IMR-90 (cell line): Measurements from ENCODE around the gene SERPINB5. TPM values are rescaled to one million over a fixed set of nuclear protein-coding genes. Genes with fewer than 3 reads are reported as not detected.

ENCODE experiments used
- ATAC-seq: fragments of 200-7000 bp; cut with Tn5 transposase; 2 replicates; pipeline ENCODE4 v1.9.1; 2020; ENCODE audit warnings: low read depth, mild to moderate bottlenecking, moderate library complexity
- BruUV-seq: library from RNA; stranded (reverse); fragments of 400-500 nt; replicated peaks from 2 replicates; lab custom pipeline; 2021; lab: Mats Ljungman, UMichigan
- CTCF ChIA-PET: fragments of 300-600 bp; formaldehyde crosslinking; extraction: SDS; loops from one replicate; lab custom pipeline; 2021; ENCODE audit warnings: antibody characterized with exemption; lab: Yijun Ruan, JAX
- POLR2A ChIA-PET: fragments of 300-600 bp; sonication (Branson Sonifier 250); formaldehyde crosslinking; loops from one replicate; lab custom pipeline; 2022; ENCODE audit warnings: antibody characterized with exemption; ENCODE audit not compliant: unreplicated experiment; lab: Charles Lee
- DNase-seq: peaks from one replicate; pipeline ENCODE4 v3.0.0; 2013
- H2AFZ ChIP-seq: replicated peaks from 2 replicates; pipeline ENCODE3; 2013; ENCODE audit warnings: low read length, mild to moderate bottlenecking; ENCODE audit not compliant: poor library complexity
- H2AK5ac ChIP-seq: 2 replicates; pipeline ENCODE4 v1.6.1; 2013; ENCODE audit warnings: low read depth, low read length, inconsistent platforms
- H2AK9ac ChIP-seq: replicated peaks from 2 replicates; pipeline ENCODE3; 2013; ENCODE audit warnings: mild to moderate bottlenecking, low read depth, low read length, moderate library complexity; ENCODE audit not compliant: poor library complexity
- H2BK120ac ChIP-seq: 2 replicates; pipeline ENCODE4 v1.6.1; 2013; ENCODE audit warnings: low read depth, low read length, inconsistent platforms
- H2BK15ac ChIP-seq: 3 replicates; pipeline ENCODE4 v1.6.1; 2013; ENCODE audit warnings: low read depth, low read length, inconsistent platforms
- H2BK20ac ChIP-seq: 2 replicates; pipeline ENCODE4 v1.6.1; 2013; ENCODE audit warnings: low read depth, mild to moderate bottlenecking, inconsistent platforms, low read length, moderate library complexity
- H2BK5ac ChIP-seq: 2 replicates; pipeline ENCODE4 v1.6.1; 2013; ENCODE audit warnings: mild to moderate bottlenecking, low read depth, low read length, inconsistent platforms; ENCODE audit not compliant: poor library complexity, severe bottlenecking
- H3K14ac ChIP-seq: replicated peaks from 2 replicates; pipeline ENCODE4 v1.6.1; 2013; ENCODE audit warnings: low read depth, low read length, inconsistent platforms
- H3K18ac ChIP-seq: 2 replicates; pipeline ENCODE4 v1.6.1; 2013; ENCODE audit warnings: low read depth, low read length, control low read depth
- H3K23ac ChIP-seq: 2 replicates; pipeline ENCODE4 v1.6.1; 2013; ENCODE audit warnings: low read depth, low read length, inconsistent platforms
- H3K27ac ChIP-seq: 2 replicates; pipeline ENCODE4 v1.5.1; 2013; ENCODE audit warnings: mild to moderate bottlenecking, control low read depth, low read length; ENCODE audit not compliant: insufficient read depth
- H3K27me3 ChIP-seq: 2 replicates; pipeline ENCODE4 v1.6.1; 2013; ENCODE audit warnings: low read length; ENCODE audit not compliant: control insufficient read depth, insufficient read depth
- H3K36me3 ChIP-seq: 2 replicates; pipeline ENCODE4 v1.6.1; 2013; ENCODE audit warnings: low read length, mixed read lengths; ENCODE audit not compliant: control insufficient read depth, insufficient read depth
- H3K4ac ChIP-seq: 2 replicates; pipeline ENCODE4 v1.6.1; 2013; ENCODE audit warnings: low read depth, low read length, inconsistent platforms
- H3K4me1 ChIP-seq: 2 replicates; pipeline ENCODE4 v1.6.1; 2013; ENCODE audit warnings: low read length, mixed read lengths; ENCODE audit not compliant: control insufficient read depth, insufficient read depth
- H3K4me2 ChIP-seq: 2 replicates; pipeline ENCODE4 v1.6.1; 2013; ENCODE audit warnings: low read depth, mild to moderate bottlenecking, control low read depth, low read length, moderate library complexity
- H3K4me3 ChIP-seq: 2 replicates; pipeline ENCODE4 v1.5.1; 2013; ENCODE audit warnings: low read depth, mild to moderate bottlenecking, control low read depth, low read length, moderate library complexity; ENCODE audit not compliant: insufficient read depth
- H3K56ac ChIP-seq: 2 replicates; pipeline ENCODE4 v1.6.1; 2013; ENCODE audit warnings: low read length, inconsistent platforms; ENCODE audit not compliant: insufficient read depth; ENCODE audit errors: extremely low read depth
- H3K79me1 ChIP-seq, 2 experiments: 2 replicates each; pipeline ENCODE4 v1.6.1; 2013; ENCODE audit warnings: low read length in 2 of 2, inconsistent platforms in 1 of 2, low read depth in 1 of 2
- H3K9ac ChIP-seq: 2 replicates; pipeline ENCODE4 v1.6.1; 2013; ENCODE audit warnings: low read depth, low read length, control low read depth
- H3K9me1 ChIP-seq: 2 replicates; pipeline ENCODE4 v1.6.1; 2013; ENCODE audit warnings: low read length, inconsistent platforms; ENCODE audit not compliant: insufficient read depth
- H3K9me3 ChIP-seq: 2 replicates; pipeline ENCODE4 v1.6.1; 2013; ENCODE audit warnings: low read length; ENCODE audit not compliant: control insufficient read depth, insufficient read depth
- H4K20me1 ChIP-seq: 2 replicates; pipeline ENCODE4 v1.6.1; 2013; ENCODE audit warnings: low read length, inconsistent platforms; ENCODE audit not compliant: insufficient read depth
- H4K5ac ChIP-seq: 2 replicates; pipeline ENCODE4 v1.6.1; 2013; ENCODE audit warnings: mild to moderate bottlenecking, low read depth, low read length, control low read depth
- H4K8ac ChIP-seq, 2 experiments: 2 replicates each; pipeline ENCODE4 v1.6.1; 2013; ENCODE audit warnings: low read depth in 2 of 2, low read length in 2 of 2, control low read depth in 1 of 2, inconsistent platforms in 1 of 2
- H4K91ac ChIP-seq: 2 replicates; pipeline ENCODE4 v1.6.1; 2013; ENCODE audit warnings: low read depth, low read length, inconsistent platforms; ENCODE audit not compliant: insufficient read depth
- MAFK ChIP-seq: IDR thresholded peaks from 2 replicates; pipeline ENCODE4 v1.6.1; 2012; ENCODE audit warnings: low read depth, low read length, improper control_type of control experiment
- MAZ ChIP-seq: IDR thresholded peaks from 2 replicates; pipeline ENCODE4 v1.6.1; 2012; ENCODE audit warnings: low read depth, mild to moderate bottlenecking, low read length, improper control_type of control experiment, moderate library complexity, borderline replicate concordance
- RAD21 ChIP-seq: IDR thresholded peaks from 2 replicates; pipeline ENCODE4 v1.6.1; 2012; ENCODE audit warnings: low read length, improper control_type of control experiment
- SMC3 ChIP-seq: fragments of 150-350 bp; IDR thresholded peaks from 2 replicates; pipeline ENCODE4 v1.6.1; 2016; ENCODE audit warnings: low read depth, mild to moderate bottlenecking, antibody characterized with exemption, low read length, moderate library complexity
- WGBS, 2 experiments: methylation state at CpG; one replicate each; pipeline versions ENCODE4 v1.1.5 to v1.1.7; 2013; ENCODE audit warnings: missing lambda C conversion rate in 2 of 2; ENCODE audit not compliant: insufficient read length in 1 of 2; ENCODE audit errors: extremely low coverage in 2 of 2; 5-methylcytosine and 5-hydroxymethylcytosine counted together
- dilution Hi-C: fragments of 300-500 bp; cut with HindIII; formaldehyde crosslinking; loops from one replicate; pipeline ENCODE4 v1.14.3; 2018; ENCODE audit warnings: low sequenced_read_pairs; ENCODE audit not compliant: unreplicated experiment
- in situ Hi-C: fragments of 300-500 bp; cut with MboI; formaldehyde crosslinking; loops from 3 replicates; pipeline ENCODE4 v1.14.3; 2019; ENCODE audit warnings: low sequenced_read_pairs, inconsistent platforms, mixed read lengths
- intact Hi-C: fragments of 100-400 bp; cut with micrococcal nuclease; formaldehyde crosslinking; loops from 2 replicates; pipeline ENCODE4 v1.10.0; 2022
- polyA plus RNA-seq, 3 experiments: library from polyadenylated mRNA; depleted of rRNA; stranded (reverse); fragments of >200 nt; gene quantifications; 2 replicates each; pipeline ENCODE4 v1.2.3, GENCODE V29; 2012; ENCODE audit warnings: low replicate concordance in 1 of 3
- total RNA-seq: library from RNA; depleted of rRNA; stranded (reverse); fragments of >200 nt; gene quantifications from 2 replicates; pipeline ENCODE4 v1.2.3, GENCODE V29; 2012
- TF ChIP-seq, protein P1 (sequence below): conservative IDR thresholded peaks from 2 replicates; pipeline ENCODE4 v1.5.1; 2012; ENCODE audit warnings: mild to moderate bottlenecking, low read depth, low read length, improper control_type of control experiment

The SERPINB5 gene
- total and polyA plus RNA-seq, 2 of the 4 experiments (the other 2 are of a cell fraction) = not detected

DNA sequence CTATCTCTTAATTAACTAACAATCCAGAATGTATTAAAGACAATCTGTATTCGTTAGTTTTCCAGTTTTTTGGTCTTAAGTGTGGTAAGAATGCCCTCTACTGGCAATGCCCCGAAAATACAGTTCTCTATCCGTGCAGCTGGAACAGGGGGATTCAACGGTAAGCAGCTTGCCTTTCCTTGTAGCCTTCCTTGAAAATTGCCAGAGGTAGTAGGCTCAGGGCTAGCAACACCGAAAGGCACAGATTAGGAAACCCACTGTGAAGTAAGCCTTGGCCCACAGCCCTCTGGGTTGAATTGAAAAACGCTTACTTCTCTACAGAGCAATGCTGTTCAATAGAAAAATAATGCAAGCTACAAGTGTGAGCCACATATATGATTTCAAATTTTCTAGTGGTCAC is 37.4 kb upstream of the SERPINB5 start:
- H4K20me1 ChIP-seq = no peaks in the 10 kb centered on the region
- BruUV-seq = no TSS peak
- no peak overlapping the region for H2BK5ac ChIP-seq
- H3K4me1 ChIP-seq = no peaks in the 10 kb centered on the region
- H3K36me3 ChIP-seq = no peaks in the 10 kb centered on the region
- no peak overlapping the region for H3K4me2 ChIP-seq
- H2AK9ac ChIP-seq = no peak overlapping the region
- no peak overlapping the region for H3K18ac ChIP-seq
- ChIA-PET POLR2A (interaction anchor here (0.6 kb wide), 1 partner anchor 1366 kb away, joined by 3 read pairs; no protein-coding TSS in a partner anchor), CTCF (interaction anchor here (0.5 to 1.6 kb wide), 18 partner anchors 11 to 1640 kb away, joined by 3 to 6 read pairs (median 4); no protein-coding TSS in a partner anchor)
- no peaks in the 10 kb centered on the region for H3K9me3 ChIP-seq
- ATAC-seq (peak; percentile 95), DNase-seq (peak; percentile 70)
- H3K27me3 ChIP-seq = peaks cover 7% of the 10 kb centered on the region
- H3K4ac ChIP-seq = no peak overlapping the region
- TF ChIP-seq MAZ = no peak
- no peak for TF ChIP-seq MAFK
- peak; percentile 77 for TF ChIP-seq RAD21
- TF ChIP-seq SMC3 = peak; percentile 69
- TF ChIP-seq, protein P1, sequence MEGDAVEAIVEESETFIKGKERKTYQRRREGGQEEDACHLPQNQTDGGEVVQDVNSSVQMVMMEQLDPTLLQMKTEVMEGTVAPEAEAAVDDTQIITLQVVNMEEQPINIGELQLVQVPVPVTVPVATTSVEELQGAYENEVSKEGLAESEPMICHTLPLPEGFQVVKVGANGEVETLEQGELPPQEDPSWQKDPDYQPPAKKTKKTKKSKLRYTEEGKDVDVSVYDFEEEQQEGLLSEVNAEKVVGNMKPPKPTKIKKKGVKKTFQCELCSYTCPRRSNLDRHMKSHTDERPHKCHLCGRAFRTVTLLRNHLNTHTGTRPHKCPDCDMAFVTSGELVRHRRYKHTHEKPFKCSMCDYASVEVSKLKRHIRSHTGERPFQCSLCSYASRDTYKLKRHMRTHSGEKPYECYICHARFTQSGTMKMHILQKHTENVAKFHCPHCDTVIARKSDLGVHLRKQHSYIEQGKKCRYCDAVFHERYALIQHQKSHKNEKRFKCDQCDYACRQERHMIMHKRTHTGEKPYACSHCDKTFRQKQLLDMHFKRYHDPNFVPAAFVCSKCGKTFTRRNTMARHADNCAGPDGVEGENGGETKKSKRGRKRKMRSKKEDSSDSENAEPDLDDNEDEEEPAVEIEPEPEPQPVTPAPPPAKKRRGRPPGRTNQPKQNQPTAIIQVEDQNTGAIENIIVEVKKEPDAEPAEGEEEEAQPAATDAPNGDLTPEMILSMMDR = peak; percentile 85
- H3K27ac ChIP-seq = no peak overlapping the region
- H4K5ac ChIP-seq = no peak overlapping the region
- no peak overlapping the region for H4K91ac ChIP-seq
- H3K14ac ChIP-seq = no peak overlapping the region
- no peak overlapping the region for H3K23ac ChIP-seq
- H2BK120ac ChIP-seq = no peak overlapping the region
- dilution Hi-C loops = no loop called here
- H3K79me1 ChIP-seq = no peaks in the 10 kb centered on the region
- intact Hi-C loops = loop anchor here (1.0 to 10.0 kb wide), 4 partner anchors 117 to 915 kb away; partner anchors contain the start of gene ZCCHC2
- in situ Hi-C loops = loop anchor here (5.0 kb wide), 1 partner anchor 422 kb away; no protein-coding TSS in a partner anchor
- no peak overlapping the region for H2AK5ac ChIP-seq
- H2BK15ac ChIP-seq = no peak overlapping the region
- no peak overlapping the region for H3K56ac ChIP-seq
- H2AFZ ChIP-seq = peak overlapping the region; percentile 68
- H3K9me1 ChIP-seq = no peaks in the 10 kb centered on the region
- H3K4me3 ChIP-seq = no peak overlapping the region
- WGBS, 2 experiments = 10% methylated on average over 2 of the region's 6 CpGs; no CpG with 5 or more reads in 1 of the 2 experiments
- no peak overlapping the region for H3K9ac ChIP-seq
- no peak overlapping the region for H2BK20ac ChIP-seq
- no peak overlapping the region for H4K8ac ChIP-seq
